Stimulated activated CD8-positive, alpha-beta memory T cell treated with anti-CD3 and anti-CD28 coated beads, Interleukin-15, amount 100 ng/mL, for 1 hour (primary cell): ENCODE results near the gene INPP5K.

Experiments
- DNase-seq: peaks from one replicate; pipeline ENCODE4 v3.0.0-alpha.2; 2020; ENCODE audit warnings: low read depth

INPP5K gene

GRCh38 chr17:1505586-1505985 is 10.8 kb downstream of the INPP5K start:
- DNase-seq: no peak

- no peak for DNase-seq
These were observed 11.5 kb downstream of the INPP5K start for GRCh38 chr17:1504866-1505265.

GRCh38 chr17:1503699-1504098 is 12.7 kb downstream of the INPP5K start:
- DNase-seq: no peak

GRCh38 chr17:1498869-1499268 is 17.5 kb downstream of the INPP5K start:
- DNase-seq: no peak

- DNase-seq: no peak
These were observed 18.2 kb downstream of the INPP5K start for GRCh38 chr17:1498233-1498632.

GRCh38 chr17:1497831-1498230 is 18.6 kb downstream of the INPP5K start:
- DNase-seq: no peak

- DNase-seq: no peak
These were observed 19.5 kb downstream of the INPP5K start for GRCh38 chr17:1496869-1497268.

- no peak for DNase-seq
These were observed 21.0 kb downstream of the INPP5K start for GRCh38 chr17:1495265-1495989.

- DNase-seq: no peak
These were observed 21.6 kb downstream of the INPP5K start for GRCh38 chr17:1494736-1495253.

GRCh38 chr17:1494203-1494602 is 22.2 kb downstream of the INPP5K start:
- no peak for DNase-seq

GRCh38 chr17:1493291-1493980 is 23.0 kb downstream of the INPP5K start:
- no peak for DNase-seq

GRCh38 chr17:1492249-1493206 is 23.9 kb downstream of the INPP5K start, which contains the start of gene MYO1C:
TSS of gene MYO1C (minus strand) at chr17:1492686. CDS start at chr17:1492487, 199 bp downstream.
- DNase-seq: no peak

- DNase-seq: no peak
These were observed 24.8 kb downstream of the INPP5K start for GRCh38 chr17:1491443-1492248.

- no peak for DNase-seq
These were observed 25.6 kb downstream of the INPP5K start for GRCh38 chr17:1490643-1491442.

GRCh38 chr17:1488826-1489270 is 27.6 kb downstream of the INPP5K start:
- DNase-seq: no peak

- peak; percentile 59 for DNase-seq
These were observed 28.2 kb downstream of the INPP5K start for GRCh38 chr17:1487939-1488825.

GRCh38 chr17:1486802-1487695 is 29.4 kb downstream of the INPP5K start:
- DNase-seq: peak; percentile 61
